NCI-H2081 (cell line): ENCODE results near the gene XKR3.
"Not testable (repeated sequence)": the region's sequence is repeated elsewhere in the genome, so short reads cannot be mapped to it uniquely, and the experiment has no call there.

Experiments used
- DNase-seq, 2 experiments: peaks; one replicate each; lab custom pipeline; 2025; lab: John Stamatoyannopoulos, UW

Gene XKR3

DNA sequence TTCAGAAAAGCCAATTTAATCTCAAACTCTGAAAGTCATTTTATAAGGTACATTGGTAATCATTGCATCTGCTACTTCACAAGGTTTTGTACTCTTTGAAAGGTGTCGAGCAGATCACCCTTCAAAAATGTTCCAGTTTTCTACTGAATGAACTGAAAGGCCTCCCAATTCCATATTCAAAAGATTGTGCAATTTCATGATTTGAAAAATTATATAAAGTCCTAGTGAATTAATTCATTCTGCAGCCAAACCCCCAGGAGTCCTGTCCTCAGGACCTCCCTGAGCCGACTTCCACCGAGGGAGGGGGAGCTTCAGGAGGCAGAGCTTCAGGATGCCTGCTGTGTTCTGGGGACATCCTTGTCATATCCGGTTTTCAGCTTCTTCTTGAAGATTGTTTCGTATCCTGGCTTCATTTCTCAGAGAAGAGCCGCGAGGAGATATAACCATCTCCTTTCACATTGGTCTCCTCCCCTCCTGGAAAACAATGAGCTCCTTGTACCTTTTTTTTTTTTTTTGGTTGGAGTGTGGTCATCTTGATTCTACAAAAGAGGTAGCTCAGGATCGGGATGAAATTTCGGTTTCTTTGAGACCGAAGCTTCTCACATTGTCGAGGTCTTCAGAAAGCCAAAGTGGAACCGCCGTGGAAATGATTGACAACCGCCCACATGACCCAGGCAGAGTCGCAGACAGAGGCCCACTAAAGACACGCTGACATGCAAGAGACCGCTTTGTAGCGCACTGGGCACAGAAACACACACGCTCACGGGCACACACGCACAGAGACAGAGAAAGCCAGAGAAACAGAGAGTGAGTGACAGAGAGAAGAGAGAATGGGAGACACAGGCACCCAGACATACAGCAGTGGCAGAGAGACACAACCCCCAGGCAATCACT, 77.7 kb downstream of the XKR3 start:
- not testable (repeated sequence) for DNase-seq

DNA sequence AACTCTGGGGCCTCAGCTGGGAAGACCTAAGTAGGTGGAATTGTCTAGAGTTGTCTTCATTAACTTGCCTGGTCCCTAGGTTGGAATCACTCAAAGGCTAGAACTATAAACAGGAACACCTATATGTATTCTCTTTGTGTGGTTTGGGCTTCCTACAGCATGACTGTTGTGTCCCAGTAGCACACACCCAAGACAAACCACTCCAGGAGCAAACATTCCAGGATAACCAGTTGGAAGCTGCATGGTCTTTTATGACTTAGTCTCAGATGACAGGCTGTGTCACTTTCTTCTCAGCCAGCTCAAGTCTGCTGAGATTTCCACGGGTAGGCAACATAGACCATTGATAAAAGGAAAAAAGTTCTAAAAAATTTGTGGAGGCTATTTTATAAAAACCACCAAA, 90.9 kb downstream of the XKR3 start:
- DNase-seq, result not testable (repeated sequence)
